Immature natural killer cell (primary cell): Measurements from ENCODE around the gene TYW1B. TPM values are rescaled to one million over a fixed set of nuclear protein-coding genes. Genes with fewer than 3 reads are reported as not detected.
"Not testable (repeated sequence)": the region's sequence is repeated elsewhere in the genome, so short reads cannot be mapped to it uniquely, and the experiment has no call there.

Source experiments
- DNase-seq, 3 donors: peaks; one replicate each; pipeline ENCODE4 v3.0.0; 2022; ENCODE audit warnings: mixed read lengths in 1 of 3
- H3K27ac Mint-ChIP-seq, 6 donors: one replicate each; pipeline ENCODE4 v1.8.0; 2020; ENCODE audit warnings: mixed read lengths in 6 of 6, mild to moderate bottlenecking in 5 of 6, inconsistent platforms in 4 of 6, moderate library complexity in 3 of 6
- H3K27me3 Mint-ChIP-seq, 3 donors: one replicate each; pipeline ENCODE4 v1.8.0; 2020 to 2021; ENCODE audit warnings: low read depth in 3 of 3, mild to moderate bottlenecking in 3 of 3, mixed read lengths in 3 of 3, moderate library complexity in 3 of 3, inconsistent platforms in 1 of 3
- H3K36me3 Mint-ChIP-seq, 3 donors: one replicate each; pipeline ENCODE4 v1.8.0; 2020; ENCODE audit warnings: mixed read lengths in 3 of 3, inconsistent platforms in 2 of 3, mild to moderate bottlenecking in 2 of 3
- H3K4me1 Mint-ChIP-seq, 2 donors: one replicate each; pipeline ENCODE4 v1.8.0; 2020; ENCODE audit warnings: inconsistent platforms in 2 of 2, mild to moderate bottlenecking in 2 of 2, mixed read lengths in 2 of 2, moderate library complexity in 1 of 2
- H3K4me3 Mint-ChIP-seq, 5 donors: one replicate each; pipeline ENCODE4 v1.8.0; 2020; ENCODE audit warnings: mild to moderate bottlenecking in 5 of 5, mixed read lengths in 5 of 5, inconsistent platforms in 3 of 5, moderate library complexity in 3 of 5
- H3K9me3 Mint-ChIP-seq, 6 donors: one replicate each; pipeline ENCODE4 v1.8.0; 2020; ENCODE audit warnings: mild to moderate bottlenecking in 6 of 6, mixed read lengths in 6 of 6, inconsistent platforms in 4 of 6, moderate library complexity in 3 of 6
- polyA plus RNA-seq, 3 donors: library from polyadenylated mRNA; unstranded; fragments of 300-500 nt; fragmentation: Illumina TruSeq; gene quantifications; one replicate each; pipeline ENCODE4 v1.2.3, GENCODE V29; 2021

Gene TYW1B
- polyA plus RNA-seq, 3 donors from 2014 or later, result 0.55 to 2.0 (median 0.88) TPM

DNA sequence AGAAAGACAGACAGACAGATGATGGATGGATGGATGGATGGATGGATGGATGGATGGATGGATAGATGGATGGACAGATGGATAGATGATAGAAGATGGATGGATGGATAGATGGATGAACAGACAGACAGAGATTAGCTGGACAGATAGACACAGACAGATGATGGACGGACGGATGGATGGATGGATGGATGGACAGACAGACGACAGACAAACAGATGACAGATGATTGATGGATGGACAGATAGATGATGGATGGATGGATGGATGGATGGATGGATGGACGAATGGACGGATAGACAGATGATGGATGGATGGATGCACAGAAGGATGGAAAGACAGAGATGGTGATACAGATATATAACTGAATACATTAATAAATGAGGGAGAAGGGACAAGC is 224.9 kb downstream of the TYW1B start:
- Mint-ChIP-seq H3K9me3 (peaks cover 0 to 1% (median 0%) of the 10 kb centered on the region in 6 donors), H3K4me3 (no peak overlapping the region), H3K36me3 (peaks cover 6 to 20% (median 19%) of the 10 kb centered on the region in 3 donors), H3K27ac (no peak overlapping the region), H3K27me3 (peaks cover 0 to 1% (median 1%) of the 10 kb centered on the region in 3 donors), H3K4me1 (no peaks in the 10 kb centered on the region)
- DNase-seq, result no peak

GRCh38 chr7:72601683-72602082 is 226.3 kb downstream of the TYW1B start:
- H3K4me3 Mint-ChIP-seq, H3K27me3 Mint-ChIP-seq, H3K27ac Mint-ChIP-seq, H3K4me1 Mint-ChIP-seq, DNase-seq, H3K9me3 Mint-ChIP-seq: not testable (repeated sequence)
- H3K36me3 Mint-ChIP-seq, result peaks cover 6 to 21% (median 18%) of the 10 kb centered on the region in 3 donors

DNA sequence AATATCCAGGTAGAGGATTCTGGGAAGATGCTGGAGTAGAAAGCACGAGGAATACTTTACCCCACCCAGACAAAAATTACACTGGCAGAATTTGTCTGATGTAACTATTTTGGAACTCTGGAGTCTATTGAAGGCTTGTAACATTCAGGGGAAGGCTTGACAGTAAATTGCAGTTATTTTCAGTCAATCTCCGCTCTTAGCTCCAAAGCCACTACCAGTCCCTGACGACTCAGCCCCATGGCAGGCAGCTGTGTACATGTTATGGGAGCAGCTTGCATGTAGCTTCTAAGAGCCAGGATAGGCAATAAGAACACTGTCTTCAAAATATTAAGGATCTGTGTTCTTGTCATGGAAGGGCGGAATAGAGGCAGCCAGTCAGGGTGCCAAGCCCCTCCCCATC is 238.0 kb downstream of the TYW1B start:
- not testable (repeated sequence) for H3K4me3 Mint-ChIP-seq, H3K27me3 Mint-ChIP-seq, H3K27ac Mint-ChIP-seq, H3K4me1 Mint-ChIP-seq, DNase-seq
- H3K36me3 Mint-ChIP-seq, result peaks cover 20 to 38% (median 34%) of the 10 kb centered on the region in 3 donors
- peaks cover 3 to 21% (median 14%) of the 10 kb centered on the region in 6 donors for H3K9me3 Mint-ChIP-seq

DNA sequence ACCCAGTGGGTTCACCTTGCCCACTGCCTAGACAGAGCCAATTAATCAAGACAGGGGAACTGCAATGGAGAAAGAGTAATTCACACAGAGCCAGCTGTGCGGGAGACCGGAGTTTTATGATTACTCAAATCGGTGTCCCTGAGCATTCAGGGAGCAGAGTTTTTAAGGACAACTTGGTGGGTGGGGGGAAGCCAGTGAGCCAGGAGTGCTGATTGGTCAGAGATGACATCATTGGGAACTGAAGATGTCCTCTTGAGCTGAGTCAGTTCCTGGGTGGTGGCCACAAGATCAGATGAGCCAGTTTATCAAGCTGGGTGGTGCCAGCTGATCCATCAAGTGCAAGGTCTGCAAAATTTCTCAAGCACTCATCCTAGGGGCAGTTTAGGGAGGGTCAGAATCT is 240.7 kb downstream of the TYW1B start:
- not testable (repeated sequence) for H3K27ac Mint-ChIP-seq, H3K4me3 Mint-ChIP-seq, H3K27me3 Mint-ChIP-seq, DNase-seq, H3K4me1 Mint-ChIP-seq
- Mint-ChIP-seq H3K36me3 (peaks cover 20 to 50% (median 34%) of the 10 kb centered on the region in 3 donors), H3K9me3 (peaks cover 3 to 21% (median 13%) of the 10 kb centered on the region in 6 donors)

- H3K9me3 Mint-ChIP-seq, H3K4me3 Mint-ChIP-seq, H3K4me1 Mint-ChIP-seq, H3K27me3 Mint-ChIP-seq, H3K27ac Mint-ChIP-seq, DNase-seq: not testable (repeated sequence)
- peaks cover 12 to 40% (median 21%) of the 10 kb centered on the region in 3 donors for H3K36me3 Mint-ChIP-seq
Observed at GRCh38 chr7:72584576-72584975, 243.4 kb downstream of the TYW1B start.

DNA sequence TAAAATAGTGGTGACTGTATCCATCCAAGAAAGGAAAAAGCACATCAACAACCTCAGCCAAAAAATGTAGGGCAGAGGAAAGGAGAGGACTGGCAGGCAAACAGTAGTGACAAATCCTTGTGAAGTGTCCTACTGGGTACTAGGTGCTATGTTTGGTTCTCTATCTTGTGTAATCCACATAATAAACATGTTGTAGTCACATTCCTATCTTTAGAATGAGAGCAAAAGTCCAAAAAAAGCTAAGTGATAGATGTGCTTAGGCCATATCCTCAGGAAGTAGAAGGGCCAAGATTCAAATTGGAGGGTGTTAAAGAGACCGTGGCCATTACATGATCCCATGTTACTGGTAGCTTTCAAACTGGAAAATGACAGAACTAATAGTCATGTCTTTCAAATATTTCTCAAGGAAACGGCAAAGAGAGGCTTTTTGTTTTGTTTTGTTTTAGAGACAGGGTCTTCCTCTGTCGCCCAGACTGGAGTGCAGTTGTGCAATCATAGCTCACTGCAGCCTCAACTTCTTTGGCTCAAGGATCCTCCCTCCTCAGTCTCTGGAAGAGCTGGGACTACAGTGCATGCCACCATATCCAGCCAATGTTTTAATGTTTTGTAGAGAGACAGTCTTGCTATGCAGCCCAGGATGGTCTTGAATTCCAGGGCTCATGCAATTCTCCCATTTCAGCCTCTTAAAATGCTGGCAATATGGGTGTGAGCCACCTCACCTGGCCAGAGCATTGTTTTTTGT is 244.2 kb downstream of the TYW1B start:
- H3K4me1 Mint-ChIP-seq, H3K4me3 Mint-ChIP-seq, H3K9me3 Mint-ChIP-seq, H3K27ac Mint-ChIP-seq, H3K27me3 Mint-ChIP-seq, DNase-seq: not testable (repeated sequence)
- H3K36me3 Mint-ChIP-seq, result peaks cover 12 to 34% (median 14%) of the 10 kb centered on the region in 3 donors

- H3K4me3 Mint-ChIP-seq, H3K9me3 Mint-ChIP-seq, H3K27me3 Mint-ChIP-seq, H3K4me1 Mint-ChIP-seq, H3K27ac Mint-ChIP-seq, DNase-seq: not testable (repeated sequence)
- H3K36me3 Mint-ChIP-seq, result peaks cover 4 to 30% (median 9%) of the 10 kb centered on the region in 3 donors
Observed at GRCh38 chr7:72580142-72580770, 247.7 kb downstream of the TYW1B start.

DNA sequence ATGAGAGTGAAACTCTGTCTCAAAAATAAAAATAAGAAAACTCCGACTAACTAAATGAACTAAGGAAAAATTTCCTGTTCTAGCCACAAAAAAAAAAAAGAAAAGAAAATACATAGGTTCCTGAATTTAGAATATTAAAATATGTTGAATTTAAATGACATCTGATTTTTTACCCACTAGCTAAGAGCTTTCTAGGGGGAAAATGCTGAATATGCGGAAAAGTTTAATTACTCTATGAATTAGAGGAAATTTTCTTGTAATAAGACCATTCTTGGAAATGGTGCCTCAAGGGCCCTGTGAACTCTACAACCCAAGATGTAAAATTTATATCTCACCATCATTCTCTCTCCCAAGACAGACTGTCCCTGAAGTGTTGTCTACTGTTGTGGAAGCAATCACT is 250.9 kb downstream of the TYW1B start:
- Mint-ChIP-seq H3K4me3 (no peak overlapping the region), H3K4me1 (no peaks in the 10 kb centered on the region), H3K27ac (no peak overlapping the region), H3K9me3 (no peaks in the 10 kb centered on the region), H3K27me3 (peaks cover 0 to 1% (median 0%) of the 10 kb centered on the region in 3 donors), H3K36me3 (peaks cover 9 to 23% (median 15%) of the 10 kb centered on the region in 3 donors)
- DNase-seq, result no peak

DNA sequence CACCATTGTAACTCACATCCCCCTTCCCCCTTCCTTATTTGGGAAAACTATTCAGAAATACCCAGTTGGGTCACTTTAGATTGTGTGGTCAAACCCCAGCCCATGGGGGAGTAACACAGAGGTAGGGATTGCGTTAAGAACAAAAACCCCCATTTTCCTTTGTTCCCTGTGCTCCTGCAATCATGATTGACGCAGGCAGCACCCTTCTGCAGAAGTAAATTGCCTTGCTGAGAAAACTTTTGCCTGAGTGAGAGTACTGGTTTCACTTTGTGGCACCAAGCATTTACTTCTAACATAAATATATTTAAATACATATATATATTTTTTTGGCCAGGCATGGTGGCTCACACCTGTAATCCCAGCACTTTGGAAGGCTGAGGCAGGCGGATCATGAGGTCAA is 266.0 kb downstream of the TYW1B start:
- peaks cover 4 to 12% (median 10%) of the 10 kb centered on the region in 6 donors for H3K9me3 Mint-ChIP-seq
- not testable (repeated sequence) for H3K27me3 Mint-ChIP-seq, H3K36me3 Mint-ChIP-seq, H3K27ac Mint-ChIP-seq, H3K4me3 Mint-ChIP-seq, H3K4me1 Mint-ChIP-seq, DNase-seq

- not testable (repeated sequence) for DNase-seq, H3K36me3 Mint-ChIP-seq, H3K4me3 Mint-ChIP-seq, H3K27me3 Mint-ChIP-seq, H3K4me1 Mint-ChIP-seq, H3K27ac Mint-ChIP-seq
- H3K9me3 Mint-ChIP-seq, result peaks cover 5 to 12% (median 11%) of the 10 kb centered on the region in 6 donors
Observed at GRCh38 chr7:72559546-72559945, 268.5 kb downstream of the TYW1B start.

DNA sequence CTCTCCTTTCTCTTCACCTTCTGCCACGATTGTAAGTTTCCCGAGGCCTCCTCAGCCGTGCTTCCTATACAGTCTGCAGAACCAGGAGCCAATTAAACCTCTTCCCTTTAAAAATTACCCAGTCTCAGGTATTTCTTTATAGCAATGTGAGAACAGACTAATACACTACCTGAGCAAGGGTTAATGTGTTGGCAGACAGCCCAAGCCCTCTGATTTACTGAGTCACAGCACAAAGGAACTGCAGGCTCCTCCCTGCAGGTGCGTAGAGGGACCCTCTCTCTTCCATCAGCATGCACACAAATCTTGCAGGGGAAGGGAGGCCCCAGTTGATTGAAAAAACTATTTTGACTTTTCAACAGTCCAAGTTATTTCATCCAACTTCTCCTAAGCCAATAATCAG is 271.3 kb downstream of the TYW1B start:
- not testable (repeated sequence) for DNase-seq, H3K27me3 Mint-ChIP-seq, H3K9me3 Mint-ChIP-seq, H3K4me3 Mint-ChIP-seq, H3K27ac Mint-ChIP-seq, H3K4me1 Mint-ChIP-seq, H3K36me3 Mint-ChIP-seq

DNA sequence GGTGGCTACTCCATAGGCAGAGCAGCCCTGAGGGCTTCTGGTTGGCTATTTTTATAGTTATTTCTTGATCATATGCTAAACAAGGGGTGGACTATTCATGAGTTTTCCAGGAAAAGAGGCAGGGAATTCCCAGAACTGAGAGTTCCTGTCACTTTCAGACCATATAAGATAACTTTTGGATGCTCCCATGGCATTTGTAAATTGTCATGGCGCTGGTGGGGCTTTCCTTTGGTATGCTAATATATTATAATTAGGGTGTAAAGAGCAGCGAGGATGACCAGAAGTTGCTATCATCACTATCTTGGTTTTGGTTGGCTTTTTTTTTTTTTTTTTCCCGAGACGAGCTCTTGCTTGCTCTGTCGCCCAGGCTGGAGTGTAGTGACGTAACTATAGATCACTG is 272.8 kb downstream of the TYW1B start:
- H3K27me3 Mint-ChIP-seq, H3K36me3 Mint-ChIP-seq, H3K9me3 Mint-ChIP-seq, H3K4me1 Mint-ChIP-seq, H3K4me3 Mint-ChIP-seq, H3K27ac Mint-ChIP-seq, DNase-seq: not testable (repeated sequence)

DNA sequence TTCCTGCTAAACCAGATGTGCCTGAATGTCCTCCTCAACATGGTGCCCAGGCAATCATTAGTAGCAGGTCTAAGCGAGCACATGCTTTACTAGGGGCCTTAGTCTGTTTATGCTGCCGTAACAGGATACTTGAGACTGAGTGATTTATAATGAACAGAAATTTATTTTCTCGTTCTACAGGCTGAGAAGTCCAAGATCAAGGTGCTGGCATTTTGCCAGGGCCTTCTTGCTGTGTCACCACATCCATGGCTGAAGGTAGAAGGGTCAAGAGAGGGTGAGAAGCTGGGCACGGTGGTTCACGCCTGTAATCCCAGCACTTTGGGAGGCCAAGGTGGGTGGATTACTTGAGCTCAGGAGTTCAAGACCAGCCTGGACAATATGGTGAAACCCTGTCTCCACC is 273.6 kb downstream of the TYW1B start:
- H3K27me3 Mint-ChIP-seq, H3K36me3 Mint-ChIP-seq, H3K4me1 Mint-ChIP-seq, H3K9me3 Mint-ChIP-seq, H3K27ac Mint-ChIP-seq, DNase-seq, H3K4me3 Mint-ChIP-seq: not testable (repeated sequence)

GRCh38 chr7:72550454-72550853 is 277.5 kb downstream of the TYW1B start:
- not testable (repeated sequence) for H3K36me3 Mint-ChIP-seq, H3K27me3 Mint-ChIP-seq, DNase-seq, H3K4me3 Mint-ChIP-seq, H3K27ac Mint-ChIP-seq, H3K9me3 Mint-ChIP-seq
- H3K4me1 Mint-ChIP-seq, result peaks cover 7 to 10% of the 10 kb centered on the region in 2 donors
